Neural cell (in vitro differentiated cells): Measurements from ENCODE around the gene PFDN2. TPM values are rescaled to one million over a fixed set of nuclear protein-coding genes. Genes with fewer than 3 reads are reported as not detected.
"Not testable (repeated sequence)": the region's sequence is repeated elsewhere in the genome, so short reads cannot be mapped to it uniquely, and the experiment has no call there.

ENCODE experiments used
- H2AFZ ChIP-seq: fragments of 200-600, 300-800 bp; sonication (generic), shearing (Covaris generic); 2 replicates; pipeline ENCODE4 v1.6.0; 2014; ENCODE audit warnings: low read depth, mild to moderate bottlenecking, antibody characterized with exemption, low read length, moderate library complexity
- H3F3A ChIP-seq: fragments of 200-600 bp; shearing (Covaris generic); 2 replicates; pipeline ENCODE4 v1.6.1; 2016; ENCODE audit warnings: mild to moderate bottlenecking, moderate library complexity, mixed read lengths, antibody characterized with exemption, low read length; ENCODE audit not compliant: insufficient read depth, poor library complexity, severe bottlenecking
- H3K27ac ChIP-seq: fragments of 200-600, 300-800 bp; sonication (generic), shearing (Covaris generic); 2 replicates; pipeline ENCODE4 v1.5.1; 2014; ENCODE audit warnings: mild to moderate bottlenecking, low read length, moderate library complexity
- H3K27me3 ChIP-seq: fragments of 300-800, 200-600 bp; sonication (generic), shearing (Covaris generic); 2 replicates; pipeline ENCODE4 v1.6.0; 2014; ENCODE audit warnings: mild to moderate bottlenecking, low read depth, low read length, moderate library complexity; ENCODE audit not compliant: insufficient read depth
- H3K36me3 ChIP-seq: fragments of 300-800, 200-600 bp; sonication (generic), shearing (Covaris generic); 2 replicates; pipeline ENCODE4 v1.5.1; 2014; ENCODE audit warnings: mild to moderate bottlenecking, antibody characterized with exemption, low read length, moderate library complexity; ENCODE audit not compliant: insufficient read depth
- H3K4me2 ChIP-seq: fragments of 300-800, 200-600 bp; sonication (generic), shearing (Covaris generic); 2 replicates; pipeline ENCODE4 v1.6.0; 2014; ENCODE audit warnings: mild to moderate bottlenecking, low read length
- H3K4me3 ChIP-seq: fragments of 300-800, 200-600 bp; sonication (generic), shearing (Covaris generic); 2 replicates; pipeline ENCODE4 v1.5.1; 2014; ENCODE audit warnings: mild to moderate bottlenecking, low read length, moderate library complexity
- H3K79me2 ChIP-seq: fragments of 200-600 bp; shearing (Covaris generic); replicated peaks from 2 replicates; pipeline ENCODE4 v1.6.0; 2014; ENCODE audit warnings: mild to moderate bottlenecking, low read length, moderate library complexity; ENCODE audit not compliant: insufficient read depth
- H3K9ac ChIP-seq: fragments of 300-800, 200-600 bp; sonication (generic), shearing (Covaris generic); 2 replicates; pipeline ENCODE4 v1.6.1; 2016; ENCODE audit warnings: mild to moderate bottlenecking, low read length, mixed read lengths
- H3K9me2 ChIP-seq: fragments of 200-600 bp; shearing (Covaris generic); 2 replicates; pipeline ENCODE4 v1.6.1; 2016; ENCODE audit warnings: mild to moderate bottlenecking, low read length, mixed read lengths; ENCODE audit not compliant: insufficient read depth
- H3K9me3 ChIP-seq: fragments of 200-600, 300-800 bp; sonication (generic), shearing (Covaris generic); 2 replicates; pipeline ENCODE4 v1.6.1; 2016; ENCODE audit warnings: mild to moderate bottlenecking, mixed run types, low read length, moderate library complexity, mixed read lengths
- H4K20me1 ChIP-seq: fragments of 200-600 bp; shearing (Covaris generic); 2 replicates; pipeline ENCODE4 v1.6.1; 2016; ENCODE audit warnings: mild to moderate bottlenecking, mixed run types; ENCODE audit not compliant: insufficient read depth
- EZH2 ChIP-seq: fragments of 200-600, 300-800 bp; shearing (Covaris generic), sonication (generic); IDR thresholded peaks from 2 replicates; pipeline ENCODE4 v1.6.1; 2014; ENCODE audit warnings: antibody characterized with exemption, low read length, borderline replicate concordance, mild to moderate bottlenecking; ENCODE audit not compliant: insufficient read depth, poor library complexity, severe bottlenecking
- RAD21 ChIP-seq: fragments of 450-650 bp; conservative IDR thresholded peaks from 2 replicates; pipeline ENCODE4 v1.6.1; 2014; ENCODE audit warnings: antibody characterized with exemption, mild to moderate bottlenecking, moderate library complexity
- SMC3 ChIP-seq: fragments of 450-650 bp; conservative IDR thresholded peaks from 2 replicates; pipeline ENCODE4 v1.6.1; 2014; ENCODE audit warnings: antibody characterized with exemption, mild to moderate bottlenecking, moderate library complexity; ENCODE audit not compliant: poor library complexity
- TAF1 ChIP-seq: IDR thresholded peaks from 2 replicates; pipeline ENCODE4 v1.6.1; 2012; ENCODE audit warnings: low read depth
- polyA plus RNA-seq: library from polyadenylated mRNA; depleted of rRNA; stranded (reverse); fragments of >200 nt; gene quantifications from 2 replicates; pipeline ENCODE4 v1.2.3, GENCODE V29; 2014
- TF ChIP-seq, protein P1 (sequence below): fragments of 450-650 bp; IDR thresholded peaks from 2 replicates; pipeline ENCODE4 v1.5.1; 2014; ENCODE audit warnings: antibody characterized with exemption, mild to moderate bottlenecking, moderate library complexity; ENCODE audit not compliant: poor library complexity, severe bottlenecking

The PFDN2 gene
- polyA plus RNA-seq, 1 donor from 2014 or later, result 193 TPM

DNA sequence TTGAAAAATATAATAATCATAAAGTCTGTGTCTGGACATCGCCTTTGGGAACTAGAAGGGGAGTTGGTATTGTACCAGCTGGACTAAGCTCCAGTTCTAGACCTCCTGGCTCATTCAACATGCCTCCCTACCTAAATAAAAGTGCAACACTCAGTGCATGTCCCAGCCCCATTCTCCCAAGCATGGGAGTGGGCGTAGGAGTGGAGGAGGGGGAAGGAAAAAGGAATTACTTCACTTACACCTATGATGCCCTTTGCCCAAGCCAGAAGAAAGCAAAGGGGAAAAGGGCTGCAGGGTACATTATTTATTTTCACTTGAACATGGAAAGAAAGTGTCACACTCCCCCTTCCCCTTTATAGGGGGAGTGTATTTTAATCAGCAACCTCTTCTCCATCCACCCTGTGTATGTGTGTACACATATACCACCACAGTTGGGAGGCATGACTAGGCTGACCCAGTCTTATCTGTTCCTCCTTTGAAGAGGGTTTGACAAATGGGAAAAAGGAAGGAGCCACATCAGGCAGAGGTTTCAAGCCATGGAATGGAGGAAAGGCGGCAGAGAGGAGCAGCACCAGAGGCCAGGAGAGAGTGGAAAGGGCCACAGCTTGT lies 3.3 kb upstream of the PFDN2 start:
- Histone ChIP-seq H4K20me1 (no peaks in the 10 kb centered on the region), H3K36me3 (no peaks in the 10 kb centered on the region), H3K4me2 (no peak overlapping the region), H2AFZ (no peak overlapping the region), H3K9ac (no peak overlapping the region), H3K27me3 (no peaks in the 10 kb centered on the region), H3F3A (no peaks in the 10 kb centered on the region), H3K27ac (no peak overlapping the region), H3K4me3 (no peak overlapping the region), H3K9me2 (no peaks in the 10 kb centered on the region), H3K9me3 (no peaks in the 10 kb centered on the region), H3K79me2 (peaks cover 22% of the 10 kb centered on the region)
- no peak for TF ChIP-seq SMC3

DNA sequence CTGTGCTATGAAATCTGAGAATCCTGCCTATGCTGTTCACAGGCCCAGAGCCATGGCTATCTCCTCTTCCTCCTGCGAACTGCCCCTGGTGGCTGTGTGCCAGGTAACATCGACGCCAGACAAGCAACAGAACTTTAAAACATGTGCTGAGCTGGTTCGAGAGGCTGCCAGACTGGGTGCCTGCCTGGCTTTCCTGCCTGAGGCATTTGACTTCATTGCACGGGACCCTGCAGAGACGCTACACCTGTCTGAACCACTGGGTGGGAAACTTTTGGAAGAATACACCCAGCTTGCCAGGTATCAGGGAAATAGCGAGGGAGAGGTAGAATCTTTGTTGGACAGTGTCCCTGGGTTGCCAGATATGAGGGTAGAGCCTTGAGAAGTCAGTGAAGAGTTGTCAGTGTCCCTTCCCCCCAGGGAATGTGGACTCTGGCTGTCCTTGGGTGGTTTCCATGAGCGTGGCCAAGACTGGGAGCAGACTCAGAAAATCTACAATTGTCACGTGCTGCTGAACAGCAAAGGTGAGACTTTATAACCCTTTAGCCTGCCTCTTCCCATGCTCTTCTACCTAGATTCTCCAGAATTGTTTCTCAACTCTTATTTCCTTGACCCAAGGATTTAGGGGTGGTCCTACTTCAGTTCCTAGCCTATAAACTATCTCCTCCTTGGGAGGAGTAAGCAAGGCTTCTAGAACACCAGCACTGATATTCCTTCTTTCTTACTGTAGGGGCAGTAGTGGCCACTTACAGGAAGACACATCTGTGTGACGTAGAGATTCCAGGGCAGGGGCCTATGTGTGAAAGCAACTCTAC lies 1.5 kb upstream of the PFDN2 start:
- TF ChIP-seq, protein P1, sequence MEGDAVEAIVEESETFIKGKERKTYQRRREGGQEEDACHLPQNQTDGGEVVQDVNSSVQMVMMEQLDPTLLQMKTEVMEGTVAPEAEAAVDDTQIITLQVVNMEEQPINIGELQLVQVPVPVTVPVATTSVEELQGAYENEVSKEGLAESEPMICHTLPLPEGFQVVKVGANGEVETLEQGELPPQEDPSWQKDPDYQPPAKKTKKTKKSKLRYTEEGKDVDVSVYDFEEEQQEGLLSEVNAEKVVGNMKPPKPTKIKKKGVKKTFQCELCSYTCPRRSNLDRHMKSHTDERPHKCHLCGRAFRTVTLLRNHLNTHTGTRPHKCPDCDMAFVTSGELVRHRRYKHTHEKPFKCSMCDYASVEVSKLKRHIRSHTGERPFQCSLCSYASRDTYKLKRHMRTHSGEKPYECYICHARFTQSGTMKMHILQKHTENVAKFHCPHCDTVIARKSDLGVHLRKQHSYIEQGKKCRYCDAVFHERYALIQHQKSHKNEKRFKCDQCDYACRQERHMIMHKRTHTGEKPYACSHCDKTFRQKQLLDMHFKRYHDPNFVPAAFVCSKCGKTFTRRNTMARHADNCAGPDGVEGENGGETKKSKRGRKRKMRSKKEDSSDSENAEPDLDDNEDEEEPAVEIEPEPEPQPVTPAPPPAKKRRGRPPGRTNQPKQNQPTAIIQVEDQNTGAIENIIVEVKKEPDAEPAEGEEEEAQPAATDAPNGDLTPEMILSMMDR, result peak; percentile 57
- peak; percentile 13 for TF ChIP-seq RAD21
- no peak for TF ChIP-seq SMC3
- no peaks in the 10 kb centered on the region for H3K36me3 ChIP-seq
- no peaks in the 10 kb centered on the region for H3F3A ChIP-seq
- no peaks in the 10 kb centered on the region for H3K9me3 ChIP-seq
- H3K27ac ChIP-seq, result no peak overlapping the region
- H3K9ac ChIP-seq, result peak overlapping the region; percentile 95
- no peaks in the 10 kb centered on the region for H3K27me3 ChIP-seq
- H3K79me2 ChIP-seq, result peaks cover 34% of the 10 kb centered on the region
- H3K4me2 ChIP-seq, result peak overlapping the region; percentile 69
- H3K9me2 ChIP-seq, result no peaks in the 10 kb centered on the region
- H3K4me3 ChIP-seq, result peak overlapping the region; percentile 99
- H2AFZ ChIP-seq, result no peak overlapping the region
- no peaks in the 10 kb centered on the region for H4K20me1 ChIP-seq

DNA sequence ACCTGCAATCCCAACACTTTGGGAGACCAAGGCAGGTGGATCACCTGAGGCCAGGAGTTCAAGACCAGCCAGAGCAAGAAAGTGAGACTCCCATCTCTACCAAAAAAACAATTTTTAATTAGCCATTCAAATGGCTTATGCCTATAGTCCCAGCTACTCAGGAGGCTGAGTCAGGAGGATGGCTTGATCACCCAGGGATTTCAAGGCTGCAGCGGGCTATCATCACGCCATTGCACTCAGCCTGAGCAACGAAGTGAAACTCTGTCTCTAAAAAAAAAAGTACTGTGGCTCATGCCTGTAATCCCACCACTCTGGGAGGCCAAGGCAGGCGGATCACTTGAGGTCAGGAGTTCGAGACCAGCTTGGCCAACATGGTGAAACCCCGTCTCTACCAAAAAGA lies 1.9 kb downstream of the PFDN2 start:
- H3K9me3 ChIP-seq, H4K20me1 ChIP-seq, H3K4me2 ChIP-seq, H2AFZ ChIP-seq, H3F3A ChIP-seq, H3K9ac ChIP-seq, H3K27me3 ChIP-seq, H3K27ac ChIP-seq, H3K9me2 ChIP-seq, H3K36me3 ChIP-seq: not testable (repeated sequence)
- Histone ChIP-seq H3K79me2 (peaks cover 60% of the 10 kb centered on the region), H3K4me3 (peak overlapping the region; percentile 99)

DNA sequence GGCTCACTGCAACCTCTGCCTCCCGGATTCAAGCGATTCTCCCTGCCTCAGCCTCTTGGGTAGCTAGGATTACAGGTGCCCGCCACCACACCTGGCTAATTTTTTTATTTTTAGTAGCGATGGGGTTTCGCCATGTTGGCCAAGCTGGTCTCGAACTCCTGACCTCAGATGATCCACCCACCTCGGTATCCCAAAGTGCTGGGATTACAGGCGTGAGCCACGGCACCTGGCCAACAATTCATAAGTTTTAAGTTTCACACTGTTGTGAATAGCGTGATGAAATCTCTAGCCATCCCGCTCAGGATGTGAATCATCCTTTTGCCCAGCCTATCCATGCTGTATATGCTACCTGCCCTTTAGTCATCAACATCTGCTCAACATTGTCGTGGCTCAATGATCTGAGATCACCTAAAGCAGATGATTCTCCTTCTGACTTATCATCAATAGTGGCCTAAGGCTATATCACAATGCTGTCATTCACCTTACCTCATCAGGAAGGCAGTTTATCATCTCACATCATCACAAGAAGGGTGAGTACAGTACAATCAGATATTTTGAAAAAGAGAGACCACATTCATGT lies 2.6 kb downstream of the PFDN2 start:
- Histone ChIP-seq H3K27ac (no peak overlapping the region), H3K27me3 (no peaks in the 10 kb centered on the region), H3K79me2 (peaks cover 60% of the 10 kb centered on the region), H3K4me2 (no peak overlapping the region), H4K20me1 (no peaks in the 10 kb centered on the region), H3K9me2 (no peaks in the 10 kb centered on the region), H3K36me3 (no peaks in the 10 kb centered on the region), H3F3A (no peaks in the 10 kb centered on the region), H3K9me3 (no peaks in the 10 kb centered on the region), H2AFZ (no peak overlapping the region), H3K4me3 (no peak overlapping the region), H3K9ac (no peak overlapping the region)
- TF ChIP-seq TAF1 (no peak), EZH2 (no peak)
